G401.6 (cell line): ENCODE results near the gene LZTS2.
"Not testable (repeated sequence)": the region's sequence is repeated elsewhere in the genome, so short reads cannot be mapped to it uniquely, and the experiment has no call there.

ENCODE experiments used
- FAIRE-seq: peaks from 2 replicates; lab custom pipeline; 2012; peaks lifted over from hg19 to GRCh38; lab: Jason Lieb, UNC

LZTS2 gene, protein sequence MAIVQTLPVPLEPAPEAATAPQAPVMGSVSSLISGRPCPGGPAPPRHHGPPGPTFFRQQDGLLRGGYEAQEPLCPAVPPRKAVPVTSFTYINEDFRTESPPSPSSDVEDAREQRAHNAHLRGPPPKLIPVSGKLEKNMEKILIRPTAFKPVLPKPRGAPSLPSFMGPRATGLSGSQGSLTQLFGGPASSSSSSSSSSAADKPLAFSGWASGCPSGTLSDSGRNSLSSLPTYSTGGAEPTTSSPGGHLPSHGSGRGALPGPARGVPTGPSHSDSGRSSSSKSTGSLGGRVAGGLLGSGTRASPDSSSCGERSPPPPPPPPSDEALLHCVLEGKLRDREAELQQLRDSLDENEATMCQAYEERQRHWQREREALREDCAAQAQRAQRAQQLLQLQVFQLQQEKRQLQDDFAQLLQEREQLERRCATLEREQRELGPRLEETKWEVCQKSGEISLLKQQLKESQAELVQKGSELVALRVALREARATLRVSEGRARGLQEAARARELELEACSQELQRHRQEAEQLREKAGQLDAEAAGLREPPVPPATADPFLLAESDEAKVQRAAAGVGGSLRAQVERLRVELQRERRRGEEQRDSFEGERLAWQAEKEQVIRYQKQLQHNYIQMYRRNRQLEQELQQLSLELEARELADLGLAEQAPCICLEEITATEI

DNA sequence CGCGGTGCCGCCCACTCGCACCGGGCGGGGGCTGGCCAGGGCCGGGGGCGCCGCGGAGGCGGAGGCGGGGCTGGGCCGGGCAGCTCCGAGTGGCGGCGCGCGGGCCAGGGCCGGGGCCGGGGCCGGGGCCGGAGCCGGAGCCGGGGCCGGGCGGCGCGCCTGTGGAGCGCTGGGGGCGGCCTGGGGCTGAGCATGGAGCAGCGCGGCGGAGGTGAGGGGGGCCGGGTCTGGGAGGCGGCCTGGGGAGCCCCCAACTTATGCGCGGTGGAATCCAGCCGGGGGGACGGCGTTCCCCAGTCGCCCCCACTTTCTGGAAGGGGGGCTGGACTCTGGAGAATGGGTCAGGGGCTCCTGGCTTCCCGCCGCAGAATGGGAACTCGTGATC, at the start of gene LZTS2:
Gene LZTS2, plus strand, starts transcription at position 67 of the 385 bp plus-strand sequence. CDS start 2,731 bp downstream, outside the sequence.
- no peak for FAIRE-seq

DNA sequence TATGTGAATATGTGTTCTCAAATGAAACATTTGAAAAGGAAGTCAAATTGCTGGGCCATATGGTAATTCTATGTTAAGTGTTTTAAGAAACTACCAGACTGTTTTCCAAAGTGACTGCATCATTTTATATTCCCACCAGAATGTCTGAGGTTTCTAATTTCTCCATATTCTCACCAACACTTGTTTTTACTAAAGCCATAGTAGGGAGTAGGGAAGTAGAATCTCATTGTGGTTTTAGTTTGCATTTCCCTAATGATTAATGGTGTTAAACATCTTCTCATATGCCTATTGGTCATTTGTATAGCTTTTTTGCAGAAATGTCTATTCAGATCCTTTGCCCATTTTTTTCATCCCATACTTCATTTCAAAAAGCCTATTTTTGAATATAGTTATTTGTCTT, 39.4 kb upstream of the LZTS2 start:
- FAIRE-seq, result no peak

DNA sequence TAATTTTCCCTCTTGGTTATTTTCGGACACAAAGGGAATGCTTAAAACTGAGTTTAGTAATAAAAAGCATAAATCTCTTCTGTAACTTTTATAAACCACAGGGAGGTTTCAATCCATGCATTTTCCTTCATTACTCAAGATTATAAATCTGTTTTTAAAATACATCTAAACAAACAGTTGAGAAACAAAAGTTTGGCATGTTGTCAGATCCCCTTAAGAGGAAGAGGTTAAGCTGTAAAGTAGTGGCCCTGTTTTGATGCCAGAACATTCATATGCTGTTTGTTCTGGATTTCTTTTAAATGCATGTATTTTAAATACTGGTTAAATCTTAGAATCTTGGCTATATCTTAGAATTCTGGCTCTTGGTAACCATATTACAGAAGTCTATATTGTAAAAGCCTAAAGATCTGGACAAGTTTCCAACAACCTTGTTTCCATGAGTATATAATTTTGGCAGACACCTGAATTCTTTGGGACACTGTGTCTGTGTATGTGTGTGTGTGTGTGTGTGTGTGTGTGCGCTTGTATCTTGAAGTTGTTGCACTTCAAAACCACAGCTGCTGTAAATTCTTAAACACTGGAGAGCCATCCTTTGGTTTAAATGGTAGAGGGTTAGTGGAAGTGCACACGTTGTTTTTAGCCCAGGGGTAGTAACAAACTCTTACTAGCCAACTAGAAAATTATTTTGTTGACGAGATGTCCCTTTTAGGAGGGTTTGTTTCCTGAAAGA, 37.1 kb upstream of the LZTS2 start:
- FAIRE-seq, result no peak

- FAIRE-seq, result no peak
Observed at GRCh38 chr10:100963826-100964225, 35.8 kb upstream of the LZTS2 start.

GRCh38 chr10:100965820-100966219, 33.8 kb upstream of the LZTS2 start:
- FAIRE-seq, result no peak

DNA sequence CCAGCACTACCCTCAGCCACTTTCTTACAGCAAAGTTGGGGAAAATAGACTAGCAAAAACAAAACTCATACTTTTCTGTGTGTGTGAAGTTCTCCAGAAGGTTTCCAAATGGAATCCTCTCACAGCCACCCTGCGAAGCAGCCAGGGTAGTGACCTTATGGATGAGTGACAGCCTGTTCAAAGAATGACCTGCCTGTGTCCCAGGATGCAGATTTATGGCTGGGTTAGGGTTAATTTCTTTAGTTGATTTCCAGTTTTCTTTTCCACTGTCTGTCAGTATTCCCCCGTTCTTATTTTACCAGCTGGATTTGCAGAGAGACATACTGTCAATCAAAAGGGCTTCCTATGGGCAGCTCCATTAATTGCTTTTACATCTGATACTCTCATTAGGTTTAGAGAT, 32.7 kb upstream of the LZTS2 start:
- FAIRE-seq, result no peak

GRCh38 chr10:100967332-100967731, 32.3 kb upstream of the LZTS2 start:
- no peak for FAIRE-seq

DNA sequence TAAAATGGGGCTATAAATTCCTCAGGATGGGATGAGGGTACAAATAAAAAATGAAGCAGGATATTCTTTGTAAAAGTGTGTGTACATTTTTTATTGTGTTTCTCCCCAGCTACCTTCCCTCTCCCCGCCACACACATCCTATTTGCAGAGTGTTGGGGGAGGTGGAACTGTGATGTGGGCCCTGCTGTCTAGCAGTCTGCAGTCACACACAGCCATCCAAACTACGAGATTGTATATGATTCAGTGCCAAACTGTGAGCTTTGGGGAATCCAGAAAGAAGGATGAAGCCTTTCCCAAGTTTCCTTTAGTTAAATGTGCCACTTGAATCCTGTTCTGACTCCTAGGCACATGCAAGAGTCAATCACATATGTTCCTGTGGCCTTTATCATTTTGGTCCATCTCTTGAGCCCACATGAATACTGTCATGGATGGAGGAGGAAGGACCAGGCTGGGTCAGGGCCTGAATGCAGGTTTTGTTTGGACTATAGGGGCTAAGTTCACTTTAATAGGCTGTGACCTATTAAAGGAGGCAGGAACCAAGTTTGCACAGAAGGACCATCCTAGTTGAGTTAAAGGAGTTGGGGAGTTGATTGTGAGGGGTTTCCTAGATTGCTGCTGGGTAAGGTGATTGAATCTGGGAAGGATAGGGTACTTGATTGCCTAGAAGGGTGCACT, 31.4 kb upstream of the LZTS2 start:
- FAIRE-seq, result no peak

- no peak for FAIRE-seq
Observed at GRCh38 chr10:100968863-100969186, 30.8 kb upstream of the LZTS2 start.

DNA sequence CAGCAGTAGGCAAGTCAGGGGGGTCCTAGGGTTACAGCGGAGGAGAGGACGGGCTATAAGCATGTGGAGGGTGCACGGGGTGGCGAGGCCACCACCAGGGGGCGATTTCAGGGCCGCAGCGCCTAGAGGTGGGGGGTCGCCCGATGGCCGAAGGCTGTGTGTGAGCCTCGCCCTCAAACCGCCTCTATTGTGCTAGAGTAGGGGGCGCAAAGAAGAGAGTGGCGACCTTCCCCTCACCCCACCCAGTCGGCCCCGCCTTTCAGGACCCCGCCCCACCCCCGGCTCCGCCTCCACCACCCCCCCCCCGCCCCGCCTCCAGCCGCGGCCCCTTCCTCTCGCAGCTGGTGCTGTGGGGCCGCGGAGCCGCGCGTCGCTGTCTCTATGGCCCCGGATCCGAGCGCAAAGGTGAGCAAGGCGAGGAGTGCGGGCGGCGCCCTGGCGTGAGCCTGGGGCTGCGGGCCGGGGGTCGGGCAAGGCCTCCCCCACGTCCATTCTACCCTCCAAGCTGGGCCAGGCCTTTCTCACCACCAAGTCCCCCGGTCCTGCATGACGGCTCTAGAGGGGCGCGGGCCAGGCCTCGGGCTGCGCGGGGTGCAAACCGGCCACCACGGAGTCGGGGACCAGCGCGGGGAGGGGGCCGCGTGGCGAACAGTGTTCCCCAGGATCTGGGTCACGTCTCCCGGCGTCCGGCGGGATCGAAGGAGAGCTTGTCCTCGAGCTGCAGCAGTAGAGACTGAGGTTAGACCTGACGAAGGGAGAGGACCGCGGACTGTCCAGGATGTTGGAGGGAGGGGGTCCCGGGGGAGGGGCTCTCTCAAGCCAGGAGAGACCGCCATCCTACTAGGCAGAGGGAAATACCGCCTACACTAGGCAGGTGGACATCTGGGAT, 30.2 kb upstream of the LZTS2 start, which contains the start of gene SEMA4G:
Gene SEMA4G, plus strand, starts transcription at position 318 of the 889 bp plus-strand sequence. CDS start 3,409 bp downstream, outside the sequence.
- no peak for FAIRE-seq

GRCh38 chr10:100970076-100970913, 29.3 kb upstream of the LZTS2 start:
- no peak for FAIRE-seq

- FAIRE-seq, result no peak
Observed at GRCh38 chr10:100970914-100971811, 28.4 kb upstream of the LZTS2 start.

DNA sequence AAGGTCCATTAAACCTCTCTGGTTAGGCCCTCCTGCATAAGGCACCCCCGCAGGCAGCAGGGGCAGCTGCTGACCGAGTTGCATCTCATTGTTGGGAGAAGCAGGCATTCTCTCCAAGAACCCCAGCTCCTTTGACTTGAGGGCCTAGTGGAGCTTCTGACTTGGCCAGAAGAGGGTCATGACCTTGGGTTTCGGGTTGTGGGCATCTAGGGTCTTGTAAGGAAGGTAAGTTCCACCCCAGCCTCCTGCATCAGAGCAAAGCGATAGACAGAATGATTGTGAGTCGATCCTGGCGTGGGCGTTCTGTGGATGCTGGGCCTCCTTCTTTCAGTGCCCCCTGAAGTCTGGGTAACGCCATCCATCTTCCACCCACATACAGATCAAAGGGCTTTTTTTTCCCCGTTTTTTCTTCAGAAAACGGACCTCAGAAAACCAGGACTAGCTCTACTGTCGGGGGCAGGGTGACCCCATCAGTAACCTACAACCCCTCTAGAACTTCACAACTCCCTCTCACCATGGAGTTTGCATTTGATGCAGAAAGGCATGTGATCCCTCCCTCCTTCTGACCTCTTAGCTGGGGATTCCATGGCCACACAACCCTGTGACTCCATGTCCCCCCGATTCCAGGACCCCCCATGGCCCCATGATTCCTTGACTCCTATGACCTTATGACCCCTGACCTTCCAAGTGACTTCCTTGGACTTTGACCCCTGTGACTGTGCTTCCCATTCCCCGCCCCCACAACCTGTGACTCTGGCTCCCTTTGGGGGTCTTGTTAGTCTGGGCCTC, 27.3 kb upstream of the LZTS2 start:
- FAIRE-seq, result no peak

GRCh38 chr10:100972904-100973535, 26.6 kb upstream of the LZTS2 start:
- no peak for FAIRE-seq

DNA sequence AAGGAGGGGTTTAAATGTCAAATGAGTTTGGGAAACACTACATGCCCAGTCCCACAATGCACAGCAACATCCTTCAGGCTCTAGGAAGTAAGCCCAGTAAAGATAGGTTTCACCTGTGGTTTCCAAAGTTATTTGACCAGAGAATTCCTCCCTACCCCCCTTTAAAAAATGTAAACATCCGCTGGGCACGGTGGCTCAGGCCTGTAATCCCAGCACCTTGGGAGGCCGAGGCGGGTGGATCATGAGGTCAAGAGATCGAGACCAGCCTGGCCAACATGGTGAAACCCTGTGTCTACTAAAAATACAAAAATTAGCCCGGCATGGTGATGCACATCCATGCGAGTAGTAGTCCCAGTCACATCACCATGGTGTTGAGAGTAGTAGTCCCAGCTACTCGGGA, 24.2 kb upstream of the LZTS2 start:
- not testable (repeated sequence) for FAIRE-seq

GRCh38 chr10:100976906-100977305, 22.7 kb upstream of the LZTS2 start:
- FAIRE-seq, result no peak

GRCh38 chr10:100977436-100977835, 22.2 kb upstream of the LZTS2 start:
- no peak for FAIRE-seq
